GM12878 (cell line): ENCODE data around the gene IL31. TPM values are rescaled to one million over a fixed set of nuclear protein-coding genes. Genes with fewer than 3 reads are reported as not detected.
A peak's percentile ranks its signal among the peaks of the same experiment; 100 is the strongest.

Experiments
- ATAC-seq: fragments of 200-7000 bp; cut with Tn5 transposase; 3 replicates; pipeline ENCODE4 v1.9.1; 2020; ENCODE audit warnings: mild to moderate bottlenecking, moderate library complexity
- BruUV-seq: library from RNA; stranded (reverse); fragments of 400-500 nt; replicated peaks from 2 replicates; lab custom pipeline; 2021; lab: Mats Ljungman, UMichigan
- CTCF ChIA-PET: fragments of 300-600 bp; sonication (Branson Sonifier 250); formaldehyde crosslinking; extraction: SDS; loops from one replicate; lab custom pipeline; 2021; ENCODE audit warnings: inconsistent platforms; lab: Yijun Ruan, JAX
- POLR2A ChIA-PET: fragments of 350-600 bp; formaldehyde crosslinking; extraction: SDS; loops from one replicate; lab custom pipeline; 2021; ENCODE audit warnings: inconsistent platforms; lab: Charles Lee
- RAD21 ChIA-PET: fragments of 300-600 bp; sonication (Branson Sonifier 250); formaldehyde crosslinking; loops from one replicate; lab custom pipeline; 2023; ENCODE audit warnings: antibody characterized with exemption; ENCODE audit not compliant: unreplicated experiment; lab: Charles Lee
- SMC1A ChIA-PET: fragments of 300-600 bp; sonication (Branson Sonifier 250); formaldehyde crosslinking; loops from one replicate; lab custom pipeline; 2023; ENCODE audit not compliant: unreplicated experiment, uncharacterized antibody; lab: Charles Lee
- DNase-seq: peaks from one replicate; pipeline ENCODE4 v3.0.0-alpha.2; 2011; ENCODE audit warnings: low read depth, low spot score
- FAIRE-seq: peaks from 3 replicates; lab custom pipeline; 2011; peaks lifted over from hg19 to GRCh38; lab: Jason Lieb, UNC
- H2AFZ ChIP-seq: 2 replicates; pipeline ENCODE4 v1.6.0; 2011; ENCODE audit warnings: low read depth, low read length, control low read depth; ENCODE audit not compliant: control insufficient read depth
- H3K27ac ChIP-seq: 2 replicates; pipeline ENCODE4 v1.5.1; 2011; ENCODE audit warnings: control low read depth; ENCODE audit not compliant: control insufficient read depth, insufficient read depth
- H3K27me3 ChIP-seq, 2 experiments: replicated peaks in 1 of 2; 2 replicates each; pipeline versions ENCODE4 v1.6.0 to v1.6.1; 2011; ENCODE audit warnings: low read length in 1 of 2; ENCODE audit not compliant: control insufficient read depth in 2 of 2, insufficient read depth in 2 of 2
- H3K36me3 ChIP-seq, 2 experiments: 2 replicates each; pipeline ENCODE4 v1.5.1; 2011; ENCODE audit warnings: low read length in 1 of 2; ENCODE audit not compliant: control insufficient read depth in 2 of 2, insufficient read depth in 2 of 2
- H3K4me1 ChIP-seq: 2 replicates; pipeline ENCODE4 v1.6.1; 2011; ENCODE audit warnings: mild to moderate bottlenecking, low read length, moderate library complexity, mixed read lengths; ENCODE audit not compliant: control insufficient read depth, insufficient read depth
- H3K4me2 ChIP-seq: 2 replicates; pipeline ENCODE4 v1.6.0; 2011; ENCODE audit warnings: control low read depth; ENCODE audit not compliant: control insufficient read depth, insufficient read depth
- H3K4me3 ChIP-seq: fragments of 200-600 bp; sonication (generic); 2 replicates; pipeline ENCODE4 v1.5.1; 2016
- H3K79me2 ChIP-seq: 2 replicates; pipeline ENCODE4 v1.6.0; 2011; ENCODE audit warnings: low read length; ENCODE audit not compliant: control insufficient read depth, insufficient read depth
- H3K9ac ChIP-seq: 2 replicates; pipeline ENCODE4 v1.8.0; 2011; ENCODE audit warnings: low read length, control low read depth, mixed read lengths; ENCODE audit not compliant: control insufficient read depth, insufficient read depth
- H3K9me3 ChIP-seq: replicated peaks from 3 replicates; pipeline ENCODE4 v1.5.1; 2011; ENCODE audit warnings: mild to moderate bottlenecking, low read length; ENCODE audit not compliant: control insufficient read depth, insufficient read depth
- H4K20me1 ChIP-seq: 2 replicates; pipeline ENCODE4 v1.6.0; 2011; ENCODE audit not compliant: control insufficient read depth, insufficient read depth
- CEBPB ChIP-seq, 2 experiments: fragments of 150-350 bp in 1 of 2; IDR thresholded peaks; 2 replicates each; pipeline ENCODE4 v1.6.1; 2012 to 2014; ENCODE audit warnings: low read depth in 2 of 2, low read length in 2 of 2, borderline replicate concordance in 1 of 2, inconsistent platforms in 1 of 2
- CEBPZ ChIP-seq: fragments of 150-350 bp; IDR thresholded peaks from 2 replicates; pipeline ENCODE4 v1.6.1; 2016; ENCODE audit warnings: low read depth, low read length
- CREB1 ChIP-seq: IDR thresholded peaks from 2 replicates; pipeline ENCODE4 v1.6.1; 2012; ENCODE audit warnings: low read depth, mild to moderate bottlenecking, inconsistent platforms
- IRF5 ChIP-seq: fragments of 450-650 bp; IDR thresholded peaks from 2 replicates; pipeline ENCODE4 v1.6.1; 2017; ENCODE audit warnings: borderline replicate concordance
- MLLT1 ChIP-seq: fragments of 450-650 bp; IDR thresholded peaks from 2 replicates; pipeline ENCODE4 v1.6.1; 2016; ENCODE audit warnings: mild to moderate bottlenecking
- NR2C2 ChIP-seq: IDR thresholded peaks from 2 replicates; pipeline ENCODE4 v1.6.1; 2011; ENCODE audit warnings: borderline replicate concordance, low read depth; ENCODE audit not compliant: control insufficient read depth, insufficient read length
- PBX3 ChIP-seq: IDR thresholded peaks from 2 replicates; pipeline ENCODE4 v1.6.1; 2011; ENCODE audit warnings: mild to moderate bottlenecking, low read depth, low read length, moderate library complexity; ENCODE audit not compliant: insufficient replicate concordance
- POU2F2 ChIP-seq: IDR thresholded peaks from 3 replicates; pipeline ENCODE4 v1.6.1; 2011; ENCODE audit warnings: low read depth, mild to moderate bottlenecking, low read length, borderline replicate concordance
- RAD21 ChIP-seq: IDR thresholded peaks from 2 replicates; pipeline ENCODE4 v1.6.1; 2011; ENCODE audit warnings: mild to moderate bottlenecking, low read depth, low read length, moderate library complexity; ENCODE audit not compliant: insufficient read depth
- RELB ChIP-seq: fragments of 450-650 bp; IDR thresholded peaks from 2 replicates; pipeline ENCODE4 v1.6.1; 2017; ENCODE audit warnings: low read depth, mild to moderate bottlenecking, moderate library complexity
- SMAD1 ChIP-seq: fragments of 450-650 bp; IDR thresholded peaks from 2 replicates; pipeline ENCODE4 v1.6.1; 2018; ENCODE audit warnings: mild to moderate bottlenecking, low read depth; ENCODE audit not compliant: partially characterized antibody
- WGBS: methylation state at CpG from one replicate; pipeline ENCODE4 v1.1.6; 2016; ENCODE audit warnings: low lambda C conversion rate; ENCODE audit not compliant: insufficient replicate concordance, insufficient coverage; ENCODE audit errors: missing lambda C conversion rate; 5-methylcytosine and 5-hydroxymethylcytosine counted together
- in situ Hi-C: fragments of 300-500 bp; cut with MboI; formaldehyde crosslinking; loops from 9 replicates; pipeline ENCODE4 v1.14.3; 2018; ENCODE audit warnings: mixed read lengths
- intact Hi-C: fragments of 100-400 bp; cut with micrococcal nuclease; formaldehyde crosslinking; loops from one replicate; pipeline ENCODE4 v1.14.2; 2022; ENCODE audit not compliant: unreplicated experiment
- polyA plus RNA-seq, 11 experiments: library from polyadenylated mRNA; depleted of rRNA in 4 of 11; unstranded in 6 of 11; stranded (reverse) in 5 of 11; fragments of >200 nt; fragmentation: Nextera tagmentation in 4 of 11; fragmentation: Illumina TruSeq in 1 of 11; extraction: Ambion mirVana in 4 of 11; extraction: Trizol in 1 of 11; gene quantifications; 1 replicate in 1 of 11; 2 replicates in 10 of 11; pipeline versions ENCODE4 v1.2.1 to v1.2.3, GENCODE V29; 2011 to 2016; ENCODE audit warnings: inconsistent platforms in 2 of 11, missing spikeins in 2 of 11, low read depth in 1 of 11
- total RNA-seq, 4 experiments: library from RNA; depleted of rRNA in 3 of 4; stranded (reverse); fragments of >200 nt in 3 of 4; fragmentation: Illumina TruSeq in 1 of 4; extraction: Trizol in 1 of 4; gene quantifications; 2 replicates each; pipeline versions ENCODE4 v1.2.1 to v1.2.3, GENCODE V29; 2013 to 2021

Gene IL31
- total and polyA plus RNA-seq, 10 of the 15 experiments (the other 5 are each of a cell fraction or from before 2014, with no cell fraction given) = not detected

GRCh38 chr12:122137681-122138080, 36.3 kb downstream of the IL31 start (continued):
- TF ChIP-seq RELB (no peak), SMAD1 (no peak)

GRCh38 chr12:122137229-122137628, 36.8 kb downstream of the IL31 start:
- Histone ChIP-seq H3K9ac (no peak overlapping the region), H3K79me2 (no peaks in the 10 kb centered on the region), H4K20me1 (no peaks in the 10 kb centered on the region), H2AFZ (no peak overlapping the region), H3K36me3 (peaks cover 0 to 3% of the 10 kb centered on the region in 2 experiments; a peak in 1 of 4 replicates), H3K4me1 (no peaks in the 10 kb centered on the region), H3K9me3 (no peaks in the 10 kb centered on the region), H3K27me3 (no peaks in the 10 kb centered on the region), H3K4me2 (no peak overlapping the region), H3K4me3 (no peak overlapping the region), H3K27ac (no peak overlapping the region)
- FAIRE-seq (no peak), DNase-seq (no peak), ATAC-seq (peak; percentile 26; the same call in 1 of the 3 replicates)
- in situ Hi-C loops = no loop called here
- RAD21 ChIA-PET = no interaction called here
- no peak for TF ChIP-seq CREB1
- TF ChIP-seq NR2C2 = no peak
- no peak for TF ChIP-seq IRF5
- TF ChIP-seq PBX3 = no peak
- peak; percentile 15; the same call in 1 of the 2 replicates for TF ChIP-seq RAD21
- TF ChIP-seq CEBPZ = no peak
- no peak for TF ChIP-seq MLLT1
- no peak for TF ChIP-seq POU2F2
- no peak for TF ChIP-seq CEBPB (IDR thresholded peaks at IDR 0.05; ENCODE audit: borderline replicate concordance in 1 of 2, low read depth in 2 of 2, low read length in 2 of 2)
- 89% methylated on average over 10 of the region's 10 CpGs for WGBS
- CTCF ChIA-PET = no interaction called here
- intact Hi-C loops = no loop called here
- SMC1A ChIA-PET = no interaction called here
- POLR2A ChIA-PET = no interaction called here
- no TSS peak for BruUV-seq
